Ureter (tissue), 1 donor: Measurements from ENCODE around the gene KPNB1. TPM values are rescaled to one million over a fixed set of nuclear protein-coding genes. Genes with fewer than 3 reads are reported as not detected.
A peak's percentile ranks its signal among the peaks of the same experiment; 100 is the strongest.

Experiments
- DNase-seq: peaks from one replicate; pipeline ENCODE4 v3.0.0-alpha.2; 2020; ENCODE audit warnings: low spot score
- total RNA-seq: library from RNA; stranded (reverse); gene quantifications from one replicate; pipeline ENCODE4 v1.2.4, GENCODE V29; 2023
- donor health status: DM: yes; HTN: yes; CAD: no.

KPNB1 gene
- total RNA-seq, 1 donor from 2014 or later, result 352 TPM

DNA sequence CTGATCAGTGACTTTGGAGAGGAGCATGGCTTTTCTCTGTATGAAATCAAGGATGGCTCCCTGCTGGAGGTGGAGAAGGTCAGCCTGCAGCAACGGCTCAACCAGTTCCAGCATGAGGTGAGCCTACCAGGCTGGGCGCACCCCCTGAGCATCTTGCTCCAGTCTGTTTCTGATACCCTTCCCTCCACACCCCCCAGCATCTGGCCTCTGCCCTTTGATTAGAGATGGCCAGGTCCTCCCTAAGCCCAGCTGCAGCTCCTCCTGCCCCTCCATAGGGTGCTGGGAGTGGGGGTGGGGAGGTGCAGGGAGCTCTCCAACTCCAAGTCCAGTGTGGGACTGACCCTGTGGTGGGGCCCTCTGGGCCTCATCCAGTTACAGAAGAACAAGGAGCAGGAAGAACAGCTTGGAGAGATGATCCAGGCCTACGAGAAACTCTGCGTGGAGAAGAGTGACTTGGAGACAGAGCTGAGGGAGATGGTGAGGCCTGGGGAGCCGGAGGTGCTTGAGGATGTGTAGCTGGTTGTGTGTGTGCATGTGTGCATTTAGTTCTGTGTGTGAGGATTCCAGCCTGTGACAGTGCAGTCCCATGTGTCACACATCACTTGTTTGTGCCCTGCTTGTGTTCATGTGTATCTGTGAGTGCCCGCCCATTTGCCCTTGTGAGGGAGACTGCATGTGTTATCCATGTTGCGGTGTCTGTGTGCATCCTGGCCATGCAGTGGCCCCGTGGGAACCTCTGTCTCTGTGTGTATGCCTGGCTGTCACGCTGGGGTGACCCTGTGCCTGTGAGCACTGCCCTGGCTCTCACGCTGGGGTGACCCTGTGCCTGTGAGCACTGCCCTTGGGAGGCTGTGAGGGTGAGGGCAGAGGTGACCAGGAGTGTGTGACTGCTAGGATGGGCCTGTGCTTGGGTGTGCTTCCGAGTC lies 47.3 kb downstream of the KPNB1 start:
- DNase-seq, result no peak

DNA sequence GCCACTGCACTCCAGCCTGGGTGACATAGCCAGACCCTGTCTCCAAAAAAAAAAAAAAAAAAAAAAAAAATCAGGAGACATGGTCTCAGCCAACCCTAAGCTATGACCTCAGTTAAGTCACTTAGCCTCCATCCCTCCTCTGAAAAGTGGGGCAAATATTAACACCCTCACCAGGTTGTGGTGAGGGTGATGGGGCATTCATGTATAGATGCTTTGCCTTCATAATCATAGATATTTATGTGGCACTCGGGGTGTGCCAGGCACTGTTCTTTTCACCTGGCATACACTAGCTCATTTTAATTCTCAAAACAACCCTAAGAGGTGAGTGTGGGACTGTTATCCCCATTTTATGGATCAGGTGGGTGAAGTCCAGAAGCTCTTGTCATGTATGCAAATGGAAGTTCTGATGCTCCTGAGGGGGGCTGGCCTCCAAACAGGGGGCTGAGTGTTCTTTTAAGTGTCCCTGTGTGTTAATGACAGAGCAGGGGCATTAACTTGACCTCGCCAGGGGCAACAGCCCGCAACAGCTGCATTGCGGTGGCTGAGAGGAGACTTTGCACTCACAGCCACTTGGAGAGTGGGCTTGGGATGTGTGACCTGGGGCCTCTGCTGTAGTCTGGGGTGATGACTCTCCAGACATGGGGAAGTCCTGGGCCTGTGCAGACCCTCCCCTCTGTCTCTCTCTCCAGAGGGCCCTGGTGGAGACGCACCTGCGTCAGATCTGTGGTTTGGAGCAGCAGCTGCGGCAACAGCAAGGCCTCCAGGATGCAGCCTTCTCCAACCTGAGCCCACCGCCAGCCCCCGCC lies 48.4 kb downstream of the KPNB1 start:
- DNase-seq, result no peak

DNA sequence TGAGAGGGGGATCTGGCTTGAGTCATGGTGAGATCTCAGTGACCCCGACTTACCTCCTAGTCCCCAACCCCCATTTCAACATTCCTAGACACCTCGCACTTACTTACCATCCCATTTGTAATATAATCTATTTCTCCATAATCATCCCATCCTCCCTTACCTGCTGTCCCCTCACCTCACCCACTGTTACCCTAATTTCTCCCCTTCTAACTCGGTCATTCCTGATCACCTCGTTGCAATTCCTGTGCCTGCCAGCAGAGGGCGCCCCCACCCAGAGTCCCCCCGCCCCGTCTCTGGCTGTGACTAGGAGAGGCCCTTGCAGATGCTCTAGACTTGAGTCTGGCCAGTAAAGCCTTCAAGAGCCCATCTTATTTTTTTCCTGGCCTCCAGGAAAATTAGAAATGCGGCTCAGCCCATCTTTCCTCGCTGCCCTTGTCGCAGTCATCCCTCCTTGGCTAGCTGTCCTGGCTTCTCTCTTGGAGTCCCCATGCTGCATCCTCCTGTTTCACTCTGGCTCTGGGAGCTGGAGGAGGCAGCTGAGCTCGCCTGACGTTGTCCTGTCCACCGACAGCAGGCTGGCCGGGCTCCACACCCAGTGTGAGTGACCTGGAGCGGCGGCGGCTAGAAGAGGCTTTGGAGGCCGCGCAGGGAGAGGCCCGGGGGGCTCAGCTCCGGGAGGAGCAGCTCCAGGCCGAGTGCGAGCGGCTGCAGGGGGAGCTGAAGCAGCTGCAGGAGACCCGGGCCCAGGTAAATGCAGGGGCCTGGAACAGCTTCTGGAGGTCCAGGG lies 49.2 kb downstream of the KPNB1 start:
- peak; percentile 70 for DNase-seq

DNA sequence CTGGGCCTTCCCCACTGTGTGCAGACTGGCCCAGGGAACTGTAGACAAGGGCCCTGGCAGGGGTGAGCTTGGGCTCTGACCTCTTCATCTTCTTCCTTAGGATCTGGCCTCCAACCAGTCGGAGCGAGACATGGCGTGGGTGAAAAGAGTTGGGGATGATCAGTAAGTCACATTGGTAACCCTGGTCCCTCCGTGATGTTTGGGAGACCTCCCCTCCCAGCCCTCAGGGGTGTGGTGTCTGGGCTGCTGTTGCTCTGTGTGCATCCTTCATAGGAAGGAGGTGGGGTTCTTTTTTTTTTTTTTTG lies 49.8 kb downstream of the KPNB1 start:
- no peak for DNase-seq

DNA sequence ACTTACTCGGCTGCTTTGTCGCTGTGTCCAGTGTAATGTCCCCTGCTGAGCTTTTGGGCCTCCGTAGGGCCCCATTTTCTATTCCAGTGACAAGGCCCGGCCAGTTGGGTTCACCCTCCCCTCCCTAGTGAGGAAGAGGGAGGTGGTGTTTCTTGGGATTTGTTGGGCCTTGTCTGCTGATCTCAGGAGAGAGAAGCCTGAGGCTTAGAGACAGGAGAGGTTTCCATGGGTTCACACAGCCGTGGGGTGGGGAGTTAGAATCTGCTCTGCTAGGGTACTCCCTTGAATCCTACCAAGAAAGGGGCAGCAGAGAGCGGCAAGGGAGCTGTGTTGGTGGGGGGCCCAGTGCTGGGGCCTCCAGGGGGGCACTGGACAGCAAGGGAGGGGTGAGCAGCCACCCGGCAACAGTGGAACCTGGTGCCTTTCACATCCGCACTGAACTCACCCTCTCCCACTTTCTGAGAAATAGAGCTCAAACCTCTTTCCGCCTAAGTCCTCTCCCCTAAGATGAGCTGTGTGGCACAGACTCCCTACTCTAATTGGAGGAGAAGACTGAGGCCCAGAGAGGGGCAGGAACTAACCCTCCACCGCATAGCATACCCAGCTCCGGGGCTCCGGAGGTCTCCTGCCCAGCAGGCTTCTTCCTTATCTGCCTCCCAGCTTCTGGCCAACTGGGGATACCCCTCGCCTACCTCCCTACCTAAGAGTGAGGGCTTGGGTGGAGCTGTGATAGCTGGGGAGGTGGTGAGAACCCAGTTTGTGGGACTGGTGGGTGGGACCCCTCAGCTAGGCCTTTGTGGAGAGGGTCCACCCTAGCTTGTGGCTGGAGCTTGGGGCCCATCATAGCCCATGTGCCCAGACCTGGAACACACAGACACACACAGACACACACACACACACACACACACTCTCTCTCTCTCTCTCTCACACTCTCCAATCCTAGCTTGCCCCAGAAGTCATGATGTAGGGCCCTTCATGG lies 51.0 kb downstream of the KPNB1 start:
- DNase-seq, result no peak

DNA sequence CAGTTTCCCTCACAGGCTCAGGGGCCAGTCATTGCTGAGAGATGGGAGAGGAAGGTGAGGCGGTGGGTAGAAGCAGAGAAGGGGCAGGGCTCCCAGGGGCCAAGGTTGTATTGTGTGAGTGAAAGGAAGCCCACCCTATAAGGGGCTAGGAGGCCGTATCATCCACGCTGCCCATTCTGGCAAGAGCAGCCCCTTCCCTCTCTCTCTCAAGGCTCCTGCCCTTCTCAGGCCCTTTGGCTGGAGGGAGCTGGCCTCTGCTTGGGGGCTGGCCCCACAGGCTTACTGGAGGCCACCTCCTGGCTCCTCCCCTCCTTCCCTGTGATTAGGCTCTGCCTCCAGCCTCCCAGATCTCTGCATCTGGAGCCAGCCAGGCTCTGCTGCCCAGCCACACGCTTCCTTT lies 51.9 kb downstream of the KPNB1 start:
- no peak for DNase-seq

DNA sequence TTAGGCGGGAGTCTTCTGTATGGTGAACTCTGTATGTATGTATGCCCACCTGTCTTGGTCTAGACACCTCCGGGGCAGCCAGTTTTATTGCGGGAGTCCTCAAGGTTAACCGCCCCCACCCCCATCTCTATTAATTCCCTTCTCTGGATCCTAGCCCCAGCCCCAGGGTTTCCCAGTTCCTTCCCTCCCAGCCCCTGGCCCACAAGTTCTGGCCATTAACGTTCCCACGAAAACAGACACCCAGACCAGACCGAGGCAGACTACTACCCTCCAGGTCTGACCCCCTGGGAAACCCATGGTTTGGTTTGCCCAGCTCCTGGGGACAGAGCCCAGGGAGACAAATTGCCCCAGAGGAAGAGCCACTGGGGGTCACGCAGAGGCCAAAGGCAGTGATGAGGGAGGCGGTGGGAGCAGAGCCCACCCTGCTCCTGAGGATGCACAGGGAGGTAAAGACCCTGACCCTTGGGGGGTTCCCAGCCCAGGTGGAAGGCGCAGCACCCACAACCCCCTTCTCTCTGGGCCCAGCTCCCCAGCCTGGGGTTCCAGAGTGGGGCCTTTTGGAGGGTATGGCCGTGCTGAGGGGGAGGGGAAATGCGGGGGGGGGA lies 52.8 kb downstream of the KPNB1 start:
- no peak for DNase-seq

DNA sequence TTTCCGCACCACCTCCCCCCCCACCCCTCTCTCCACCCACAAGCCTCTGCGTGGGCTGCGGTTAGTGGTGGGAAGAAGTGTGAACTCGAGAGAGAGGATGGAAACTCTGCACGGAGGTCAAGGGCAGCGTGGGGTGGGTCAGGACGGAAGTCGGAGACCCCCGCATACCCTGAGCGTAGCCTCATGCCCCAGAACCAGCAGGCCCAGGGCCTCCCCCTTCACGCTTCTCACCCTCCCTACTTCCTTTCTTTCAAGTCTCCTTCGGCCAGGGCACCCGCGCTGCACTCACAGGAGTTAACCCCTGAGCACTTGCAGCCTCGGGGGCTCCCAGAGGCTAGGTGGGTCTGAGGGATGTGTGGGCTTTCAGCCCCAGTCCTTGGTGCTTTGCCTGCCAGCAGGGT lies 53.5 kb downstream of the KPNB1 start:
- no peak for DNase-seq

DNA sequence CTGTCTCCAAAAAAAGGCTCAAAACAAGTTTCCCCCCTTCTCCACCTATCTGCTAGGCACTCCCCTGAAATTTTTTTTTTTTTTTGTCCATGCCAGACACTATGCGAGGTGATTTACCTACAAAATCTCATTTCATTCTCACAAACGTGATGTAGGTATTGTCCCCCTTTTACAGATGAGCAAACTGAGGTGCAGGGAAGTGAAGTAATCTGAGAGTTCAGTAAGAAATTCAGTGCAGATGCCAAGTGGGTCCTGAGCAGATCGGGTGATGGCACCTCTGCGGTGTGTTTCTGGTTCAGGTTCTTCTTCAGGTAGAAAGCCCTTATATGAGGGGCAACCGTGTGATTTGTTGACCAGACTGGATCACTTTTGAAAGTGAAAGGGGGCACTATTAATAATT lies 54.0 kb downstream of the KPNB1 start:
- DNase-seq, result no peak

DNA sequence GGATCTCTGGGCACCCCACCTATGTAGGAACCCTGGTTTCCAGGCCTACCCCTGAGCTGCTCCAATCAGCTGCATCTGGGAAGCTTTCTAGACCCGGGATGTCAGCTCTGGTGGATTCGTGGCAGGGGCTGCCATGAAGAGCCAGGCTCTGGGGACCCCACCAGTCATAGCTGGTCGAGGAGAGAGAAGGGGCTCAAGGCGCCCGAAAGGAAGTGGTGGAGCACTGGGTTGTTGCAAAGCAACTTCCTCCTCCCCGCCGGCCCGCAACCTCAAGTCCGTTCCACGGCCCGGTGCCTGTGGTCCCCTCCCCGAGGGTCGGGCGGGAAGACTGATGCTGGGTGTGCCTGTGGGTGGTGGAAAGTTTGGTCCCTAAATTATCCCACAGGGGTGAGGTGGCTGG lies 54.4 kb downstream of the KPNB1 start:
- DNase-seq, result no peak

DNA sequence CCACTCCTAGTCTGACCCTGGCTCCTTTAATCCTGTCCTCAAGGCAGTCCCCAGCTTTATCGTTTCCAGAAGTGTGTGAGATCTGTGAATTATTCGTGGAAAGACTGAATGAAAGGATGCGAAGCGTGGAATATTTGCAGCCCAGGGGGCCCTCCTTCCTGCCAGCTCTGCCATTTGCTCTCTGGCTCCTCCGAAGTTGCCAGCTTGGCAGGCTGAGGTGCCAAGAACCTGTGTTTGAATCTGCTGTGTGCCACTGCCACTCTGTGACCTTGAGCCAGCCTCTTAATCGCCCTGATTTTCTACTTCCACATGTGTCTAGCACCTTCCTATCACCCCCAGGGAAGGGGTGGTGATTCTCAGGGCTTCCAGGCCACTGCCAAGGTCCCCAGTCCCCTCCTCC lies 55.0 kb downstream of the KPNB1 start:
- DNase-seq, result no peak

DNA sequence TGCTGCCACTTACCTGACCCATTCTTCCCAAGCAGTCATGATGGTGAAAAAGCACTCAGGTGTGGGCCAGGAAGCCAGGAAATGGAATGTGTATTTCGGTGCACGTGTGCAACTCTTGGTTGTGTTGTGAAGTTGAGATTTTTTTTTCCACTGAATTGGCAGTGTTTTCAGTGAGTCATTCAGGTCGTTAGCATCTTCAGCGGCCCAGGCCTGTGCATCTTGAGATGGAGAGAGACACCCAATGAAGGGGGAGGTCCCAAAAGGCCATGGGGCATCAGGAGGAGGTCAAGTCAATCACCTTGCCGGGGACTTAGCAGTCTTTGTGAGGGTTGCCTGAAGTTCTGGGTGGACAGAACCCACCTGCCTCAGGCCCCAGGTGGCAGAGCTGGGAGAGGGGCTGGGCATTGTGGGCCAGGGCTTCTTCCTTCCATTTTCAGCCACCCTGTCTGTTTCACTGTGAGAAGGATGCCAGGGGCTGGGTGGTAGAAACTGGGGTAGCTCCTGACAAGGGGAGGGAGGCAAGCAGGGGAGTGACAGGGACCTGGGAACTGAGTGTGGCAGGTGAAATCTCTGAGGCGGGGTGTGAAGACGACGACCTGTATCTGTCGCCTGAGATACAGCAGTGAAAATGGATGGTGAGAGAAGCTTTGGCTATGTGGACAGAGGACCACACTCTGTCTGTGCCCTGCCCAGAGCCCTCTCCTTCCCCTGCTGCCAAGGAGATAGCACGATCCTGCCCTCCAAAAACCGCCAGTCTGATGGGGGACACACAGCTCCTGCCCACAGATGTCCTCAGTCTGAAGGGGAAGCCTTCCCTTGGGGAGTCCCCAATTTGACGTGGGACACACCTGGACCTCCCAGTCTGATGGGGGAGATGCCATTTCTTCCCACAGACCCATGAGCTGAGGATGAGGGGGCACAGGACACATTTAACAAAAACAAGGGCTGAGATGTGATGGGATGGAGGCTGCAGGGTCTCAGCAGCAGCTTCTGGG lies 56.1 kb downstream of the KPNB1 start:
- no peak for DNase-seq

DNA sequence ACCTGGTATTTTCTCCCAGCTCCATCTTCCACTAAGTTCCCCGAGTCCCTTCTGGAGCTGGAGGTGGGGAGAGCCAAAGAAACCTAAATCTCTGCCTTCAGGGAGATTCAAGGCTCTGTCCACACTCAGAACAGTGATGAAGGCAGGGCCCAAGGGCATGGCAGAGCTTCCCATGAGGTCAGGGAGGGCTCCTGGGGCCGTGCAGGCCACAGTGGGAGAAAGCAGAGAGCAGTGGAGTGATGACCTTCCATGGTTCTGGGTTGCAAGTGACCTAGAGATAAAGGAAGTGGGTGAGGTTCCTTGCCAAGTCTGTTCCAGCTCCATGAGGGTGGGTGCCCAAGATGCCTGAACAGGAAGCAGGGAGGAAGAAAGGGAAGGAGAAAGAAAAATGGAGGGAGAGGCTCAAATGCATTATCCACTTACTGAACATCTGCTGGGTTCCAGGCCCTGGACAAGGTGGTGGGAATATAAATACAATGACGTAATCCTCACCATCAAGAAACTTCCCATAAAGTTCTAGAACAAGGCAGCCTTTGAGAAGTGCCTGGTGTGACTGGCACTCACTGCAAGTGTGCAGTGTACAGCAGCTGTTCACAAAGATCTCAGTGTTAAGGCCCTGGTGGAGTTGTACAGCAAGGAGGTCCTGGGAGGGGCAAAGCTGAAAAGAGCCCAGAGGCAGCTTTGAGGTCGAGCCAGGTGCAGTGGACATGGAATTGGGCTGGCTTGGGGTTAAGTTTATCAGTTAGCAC lies 57.5 kb downstream of the KPNB1 start:
- DNase-seq, result no peak

DNA sequence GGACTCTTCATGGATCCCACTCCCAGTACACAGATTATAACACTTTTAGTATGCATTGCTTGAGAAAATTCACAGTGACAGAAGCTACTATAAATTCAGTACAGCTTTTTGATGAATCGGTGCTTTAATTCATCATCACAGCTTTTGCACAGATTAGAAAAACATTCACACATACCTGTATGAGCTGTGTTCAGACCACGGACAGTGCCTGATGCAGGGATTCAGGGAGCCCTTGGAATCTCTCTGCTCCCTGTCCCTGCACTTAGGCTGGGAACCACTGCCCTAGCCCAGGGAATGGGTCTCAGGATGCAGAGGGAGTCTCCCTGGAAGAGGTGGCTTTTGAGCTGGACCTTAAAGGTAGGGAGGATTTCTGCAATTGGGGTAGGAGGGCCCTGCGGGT lies 58.2 kb downstream of the KPNB1 start:
- no peak for DNase-seq

DNA sequence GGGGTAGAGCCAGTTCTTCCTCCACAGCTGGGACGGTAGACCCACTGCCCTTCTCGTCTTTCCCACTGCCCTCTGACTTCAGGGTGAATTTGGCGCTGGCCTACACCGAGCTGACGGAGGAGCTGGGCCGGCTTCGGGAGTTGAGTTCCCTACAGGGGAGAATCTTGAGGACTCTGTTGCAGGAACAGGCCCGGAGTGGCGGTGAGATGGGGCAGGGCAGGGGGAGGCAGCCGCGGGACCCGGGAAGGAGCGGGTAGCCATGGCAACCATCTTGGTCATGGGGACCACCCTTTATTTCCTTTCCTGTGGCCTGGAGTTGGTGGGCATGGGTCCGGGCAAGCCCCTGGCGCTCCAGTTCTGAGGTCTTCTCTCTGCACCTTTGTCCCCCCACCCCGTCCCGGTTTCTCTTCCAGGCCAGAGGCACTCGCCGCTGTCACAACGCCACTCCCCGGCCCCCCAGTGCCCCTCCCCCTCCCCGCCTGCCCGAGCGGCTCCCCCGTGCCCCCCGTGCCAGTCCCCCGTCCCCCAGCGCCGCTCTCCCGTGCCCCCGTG lies 58.7 kb downstream of the KPNB1 start:
- DNase-seq, result no peak

DNA sequence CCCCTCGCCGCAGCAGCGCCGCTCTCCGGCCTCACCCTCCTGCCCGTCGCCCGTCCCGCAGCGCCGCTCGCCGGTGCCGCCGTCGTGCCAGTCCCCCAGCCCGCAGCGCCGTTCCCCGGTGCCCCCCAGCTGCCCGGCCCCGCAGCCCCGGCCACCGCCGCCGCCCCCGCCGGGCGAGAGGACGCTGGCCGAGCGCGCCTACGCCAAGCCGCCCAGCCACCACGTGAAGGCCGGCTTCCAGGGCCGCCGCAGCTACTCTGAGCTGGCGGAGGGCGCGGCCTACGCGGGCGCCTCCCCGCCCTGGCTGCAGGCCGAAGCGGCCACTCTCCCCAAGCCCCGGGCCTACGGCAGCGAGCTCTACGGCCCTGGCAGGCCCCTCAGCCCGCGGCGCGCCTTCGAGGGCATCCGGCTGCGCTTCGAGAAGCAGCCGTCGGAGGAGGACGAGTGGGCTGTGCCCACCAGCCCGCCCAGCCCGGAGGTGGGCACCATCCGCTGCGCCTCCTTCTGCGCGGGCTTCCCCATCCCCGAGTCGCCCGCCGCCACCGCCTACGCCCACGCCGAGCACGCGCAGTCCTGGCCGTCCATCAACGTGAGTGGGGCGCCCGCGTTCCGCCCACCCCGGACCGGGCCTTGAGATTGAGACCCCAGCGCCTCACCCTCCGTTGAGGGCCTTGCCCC lies 59.3 kb downstream of the KPNB1 start:
- no peak for DNase-seq

DNA sequence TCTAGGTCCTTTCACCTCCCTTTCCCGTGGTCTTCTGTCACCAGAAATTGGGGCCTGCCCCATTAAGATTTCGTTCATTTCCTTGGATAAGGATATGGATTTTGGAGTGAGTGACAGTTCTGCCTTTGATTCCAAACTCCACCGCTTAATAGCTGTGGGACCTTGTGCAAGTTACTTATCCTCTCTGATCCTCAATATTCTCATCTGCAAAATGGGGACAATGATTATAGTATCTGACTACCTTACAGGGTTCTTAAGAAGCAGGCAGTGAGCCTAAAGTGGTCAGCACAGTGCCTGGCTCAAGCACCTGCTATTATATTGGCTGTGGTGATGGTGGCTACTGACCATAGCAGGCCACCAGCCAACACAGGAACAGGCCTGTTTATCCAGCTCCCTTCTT lies 59.9 kb downstream of the KPNB1 start:
- DNase-seq, result no peak
